ENCODE results near the gene ATP8B4. TPM values are rescaled to one million over a fixed set of nuclear protein-coding genes. Genes with fewer than 3 reads are reported as not detected.

Gene ATP8B4
- total and polyA plus RNA-seq, 2 of the 8 experiments (the other 6 are each of a cell fraction or from before 2014, with no cell fraction given), result 0.17 to 0.24 TPM

DNA sequence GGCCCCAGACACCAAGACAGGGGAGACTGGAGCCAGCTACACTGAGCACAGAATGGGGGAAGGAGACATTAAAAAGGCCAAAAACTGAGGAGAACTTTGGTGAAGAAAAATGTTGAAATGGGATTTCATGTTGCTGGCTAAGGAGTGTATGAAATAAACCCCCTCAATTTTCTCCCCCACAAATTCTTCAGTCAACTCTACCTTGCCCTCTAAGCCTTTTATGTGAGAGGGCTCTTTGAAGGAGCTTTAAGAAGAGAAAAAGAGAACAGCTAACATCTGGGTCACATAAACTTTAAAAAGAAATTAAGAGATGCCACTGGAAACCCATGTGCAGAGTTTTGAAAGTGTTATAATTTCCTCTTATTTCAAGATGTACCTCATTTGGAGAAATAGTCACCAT lies 88.6 kb downstream of the ATP8B4 start:
- ChIA-PET CTCF (ENCODE audit: partially characterized antibody) (interaction anchor here (0.7 to 1.4 kb wide), 3 partner anchors 12 to 558 kb away, joined by 3 read pairs; no protein-coding TSS in a partner anchor), POLR2A (ENCODE audit: partially characterized antibody) (no interaction called here)
- Histone ChIP-seq H2AFZ (ENCODE audit: low read length) (no peak overlapping the region), H3K9ac (replicated peaks in 1 of 4; ENCODE audit: extremely low read depth in 1 of 4, low read depth in 3 of 4, low read length in 3 of 4) (no peak overlapping the region), H3K23ac (ENCODE audit: insufficient read length) (no peak overlapping the region), H3K4ac (replicated peaks; ENCODE audit: insufficient read length, low read depth, low read length) (no peak overlapping the region), H3K23me2 (ENCODE audit: low read depth, low read length) (no peaks in the 10 kb centered on the region), H3K4me1 (replicated peaks in 1 of 4; ENCODE audit: control insufficient read depth in 3 of 4, insufficient read depth in 4 of 4, low read length in 3 of 4) (no peaks in the 10 kb centered on the region), H4K5ac (ENCODE audit: insufficient read length, low read depth, low read length) (no peak overlapping the region), H2BK5ac (ENCODE audit: low read depth, low read length) (no peak overlapping the region), H3K14ac (ENCODE audit: insufficient read length) (no peak overlapping the region), H2BK12ac (ENCODE audit: low read depth, low read length) (no peak overlapping the region), H3K27ac (ENCODE audit: low read depth, low read length) (no peak overlapping the region), H2BK20ac (ENCODE audit: low read length) (no peak overlapping the region), H4K8ac (ENCODE audit: extremely low read depth, insufficient read depth, low read length) (no peak overlapping the region), H3K79me1 (ENCODE audit: low read depth, low read length) (no peaks in the 10 kb centered on the region), H3K27me3 (replicated peaks in 1 of 4; ENCODE audit: control insufficient read depth in 3 of 4, extremely low read depth in 1 of 4, insufficient read depth in 3 of 4, low read length in 3 of 4) (no peaks in the 10 kb centered on the region), H3K79me2 (ENCODE audit: control insufficient read depth in 1 of 2, insufficient read depth in 2 of 2, low read length in 2 of 2) (no peaks in the 10 kb centered on the region), H4K20me1 (replicated peaks in 1 of 2; ENCODE audit: control insufficient read depth in 1 of 2, insufficient read depth in 2 of 2, low read length in 2 of 2) (no peaks in the 10 kb centered on the region), H3K56ac (replicated peaks; ENCODE audit: insufficient read length, low read depth, low read length) (no peak overlapping the region), H3K18ac (ENCODE audit: extremely low read depth, low read length) (no peak overlapping the region), H2BK15ac (ENCODE audit: low read length) (no peak overlapping the region), H3K4me2 (ENCODE audit: insufficient read depth in 1 of 2, low read depth in 2 of 2, low read length in 2 of 2) (no peak overlapping the region), H4K91ac (replicated peaks; ENCODE audit: insufficient read length, low read length) (no peak overlapping the region), H2BK120ac (replicated peaks; ENCODE audit: low read depth, low read length) (no peak overlapping the region), H2AK5ac (ENCODE audit: low read depth, low read length) (no peak overlapping the region), H3K36me3 (ENCODE audit: control insufficient read depth in 2 of 4, insufficient read depth in 4 of 4, low read length in 3 of 4) (no peaks in the 10 kb centered on the region), H3K4me3 (ENCODE audit: extremely low read depth in 1 of 4, insufficient read depth in 2 of 4, low read depth in 3 of 4, low read length in 4 of 4) (no peak overlapping the region), H3K9me3 (ENCODE audit: insufficient read depth in 2 of 2, low read depth in 1 of 2, low read length in 1 of 2) (no peaks in the 10 kb centered on the region)
- no peak for FAIRE-seq
- no peak for DNase-seq (ENCODE audit: low read depth in 1 of 2, low spot score in 2 of 2)
- TF ChIP-seq RAD21 (IDR thresholded peaks at IDR 0.05 in 1 of 2, conservative IDR thresholded peaks at IDR 0.05 in 1 of 2; ENCODE audit: low read depth in 2 of 2, low read length in 2 of 2) (no peak), SP1 (IDR thresholded peaks at IDR 0.05; ENCODE audit: low read depth, low read length) (no peak), ZNF274 (IDR thresholded peaks at IDR 0.05; ENCODE audit: borderline replicate concordance, extremely low read depth, low read length) (no peak), CBX8 (IDR thresholded peaks at IDR 0.05; ENCODE audit: borderline replicate concordance, low read depth, low read length) (no peak), RFX5 (IDR thresholded peaks at IDR 0.05; ENCODE audit: borderline replicate concordance, low read depth, low read length) (no peak), TAF1 (IDR thresholded peaks at IDR 0.05; ENCODE audit: low read depth, low read length) (no peak), TBP (IDR thresholded peaks at IDR 0.05; ENCODE audit: low read depth, low read length) (no peak), E2F6 (IDR thresholded peaks at IDR 0.05) (no peak), YY1 (IDR thresholded peaks at IDR 0.05; ENCODE audit: low read depth, low read length) (no peak), POLR2AphosphoS5 (IDR thresholded peaks at IDR 0.05; ENCODE audit: low read depth, low read length) (no peak), PHF8 (conservative IDR thresholded peaks at IDR 0.05; ENCODE audit: low read depth, low read length) (no peak)
- TF ChIP-seq, protein P1, sequence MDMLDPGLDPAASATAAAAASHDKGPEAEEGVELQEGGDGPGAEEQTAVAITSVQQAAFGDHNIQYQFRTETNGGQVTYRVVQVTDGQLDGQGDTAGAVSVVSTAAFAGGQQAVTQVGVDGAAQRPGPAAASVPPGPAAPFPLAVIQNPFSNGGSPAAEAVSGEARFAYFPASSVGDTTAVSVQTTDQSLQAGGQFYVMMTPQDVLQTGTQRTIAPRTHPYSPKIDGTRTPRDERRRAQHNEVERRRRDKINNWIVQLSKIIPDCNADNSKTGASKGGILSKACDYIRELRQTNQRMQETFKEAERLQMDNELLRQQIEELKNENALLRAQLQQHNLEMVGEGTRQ (IDR thresholded peaks at IDR 0.05; ENCODE audit: low read length), result no peak
